GM18517 (cell line): ENCODE data around the gene ACSF3.

ENCODE experiments used
- ATAC-seq: cut with Tn5 transposase; IDR thresholded peaks from one replicate; pipeline ENCODE4 v1.9.1; 2021; ENCODE audit warnings: mild to moderate bottlenecking, moderate library complexity; ENCODE audit not compliant: unreplicated experiment

Gene ACSF3

GRCh38 chr16:89108416-89108815 is 14.8 kb downstream of the ACSF3 start:
- ATAC-seq = no peak

GRCh38 chr16:89110641-89111040 is 17.0 kb downstream of the ACSF3 start:
- no peak for ATAC-seq

DNA sequence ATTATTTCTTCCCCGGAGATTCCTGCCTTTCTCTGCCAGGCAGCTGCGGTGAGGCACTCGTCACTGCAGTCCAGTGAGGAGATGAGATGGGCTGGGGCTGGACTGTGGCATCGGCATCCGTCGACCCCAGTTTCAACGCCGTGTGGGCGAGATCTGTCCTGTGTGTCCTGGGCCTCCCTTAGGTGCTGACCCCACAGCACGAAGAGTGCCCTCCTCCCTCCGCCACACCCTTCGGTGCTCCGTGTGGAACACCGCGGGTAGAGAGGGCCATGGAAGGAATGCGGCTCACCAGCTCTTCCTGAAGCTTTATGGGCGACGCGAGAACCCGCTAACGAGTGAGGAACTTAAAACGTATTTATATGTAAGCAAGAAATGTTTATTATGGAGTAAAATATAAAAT is 17.6 kb downstream of the ACSF3 start:
- ATAC-seq = no peak

DNA sequence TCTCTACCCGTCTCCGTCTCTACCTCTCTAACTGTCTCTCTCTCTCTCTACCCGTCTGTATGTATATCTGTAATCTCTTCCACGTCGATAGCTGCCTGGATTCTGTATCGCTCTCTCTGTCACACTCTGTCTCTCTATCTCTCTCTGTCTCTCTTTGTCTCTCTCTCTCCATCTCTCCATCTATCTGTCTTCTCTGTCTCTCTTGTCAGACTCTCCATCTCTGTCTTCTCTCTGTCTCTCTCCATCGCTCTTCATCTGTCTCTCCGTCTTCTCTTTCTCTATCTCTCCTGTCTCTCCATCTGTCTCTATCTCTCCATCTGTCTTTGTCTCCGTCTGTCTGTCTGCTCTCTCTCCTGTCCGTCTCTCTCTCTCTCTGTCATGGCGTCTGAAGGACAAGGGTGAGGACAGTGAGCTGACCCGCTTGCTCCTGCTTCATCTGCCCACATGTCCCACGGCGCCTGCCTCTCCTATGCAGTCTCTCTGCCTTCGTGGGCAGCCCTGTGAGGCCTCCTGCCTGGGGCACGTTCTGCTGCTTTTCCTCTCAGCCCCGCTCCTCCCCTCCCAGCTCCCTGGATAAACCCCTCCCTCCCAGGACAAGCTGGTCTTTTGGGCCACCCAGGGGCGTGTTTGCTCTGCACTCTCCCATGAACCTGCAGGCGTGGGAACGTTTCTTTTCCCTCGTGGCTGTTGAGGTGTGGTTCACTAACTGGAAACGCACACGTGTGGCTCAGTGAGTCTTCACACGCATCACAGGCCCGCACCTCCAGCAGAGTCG is 18.9 kb downstream of the ACSF3 start:
- ATAC-seq = no peak

- no peak for ATAC-seq
Measured at GRCh38 chr16:89113152-89113547, 19.5 kb downstream of the ACSF3 start.

DNA sequence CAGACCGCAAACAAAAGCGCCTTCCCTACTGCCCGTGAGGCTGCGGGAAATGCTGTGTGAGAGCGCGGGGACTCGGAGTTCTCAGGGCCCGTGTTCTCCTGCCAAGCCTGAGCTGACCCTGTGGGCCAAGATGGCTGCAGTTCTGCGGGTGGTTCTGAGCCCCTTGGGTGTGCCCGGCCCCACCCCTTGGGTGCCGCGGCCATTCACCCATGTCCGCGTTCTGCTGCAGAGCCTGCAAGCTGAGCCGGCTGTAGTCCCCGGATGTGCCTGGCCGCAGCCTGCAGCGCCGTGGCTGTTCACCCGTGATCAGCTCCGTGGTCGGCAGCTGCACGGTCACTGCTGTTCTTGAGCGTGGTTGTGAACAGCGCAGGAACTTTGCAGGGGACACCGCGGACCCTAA is 20.0 kb downstream of the ACSF3 start:
- no peak for ATAC-seq

GRCh38 chr16:89114159-89114981 is 20.7 kb downstream of the ACSF3 start:
- no peak for ATAC-seq

- ATAC-seq = peak; percentile 77
Measured at GRCh38 chr16:89115216-89115861, 21.7 kb downstream of the ACSF3 start.

DNA sequence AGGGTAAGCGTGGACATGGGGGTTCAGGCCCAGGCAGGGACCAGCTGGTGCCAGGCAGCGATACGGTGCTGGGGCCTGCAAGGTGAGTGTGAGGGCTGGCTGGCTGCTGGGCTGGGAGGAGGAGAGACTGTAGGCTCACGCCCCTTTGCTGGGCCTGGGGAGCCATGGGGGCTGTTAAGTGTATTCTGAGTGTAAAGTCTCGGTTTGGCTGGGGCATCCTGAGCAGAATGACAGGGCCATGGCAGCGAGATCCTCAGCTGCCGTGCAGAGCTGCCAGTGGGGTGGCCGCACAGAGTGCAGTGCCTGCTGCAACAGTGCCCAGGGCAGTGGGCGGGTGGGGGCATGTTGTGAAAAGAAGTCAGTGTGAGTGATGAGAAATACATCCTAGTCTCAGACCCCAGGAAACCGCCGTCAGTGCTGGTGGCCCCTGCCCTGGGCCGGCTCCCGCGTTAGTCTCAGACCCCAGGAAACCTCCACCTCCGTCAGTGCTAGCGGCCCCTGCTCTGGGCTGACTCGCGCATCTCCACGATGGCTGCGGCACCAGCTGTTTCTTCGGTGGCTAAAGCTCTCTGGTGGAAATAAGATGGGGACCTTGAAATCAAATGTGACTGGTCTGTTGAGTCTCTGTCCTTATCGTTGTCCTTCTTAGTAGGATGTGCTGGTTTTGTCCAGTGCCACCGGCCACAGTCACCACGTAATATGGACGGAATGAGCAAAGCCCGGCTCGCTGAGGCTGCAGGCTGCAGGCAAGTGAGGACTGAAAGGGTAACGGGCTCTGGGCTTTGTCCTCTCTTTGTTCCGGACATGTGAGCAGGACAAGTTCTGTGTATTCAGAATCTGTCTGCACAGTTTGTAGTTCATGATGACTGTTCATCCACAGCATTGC is 22.9 kb downstream of the ACSF3 start:
- no peak for ATAC-seq

GRCh38 chr16:89117227-89117974 is 23.7 kb downstream of the ACSF3 start:
- no peak for ATAC-seq

- no peak for ATAC-seq
Measured at GRCh38 chr16:89117975-89118289, 24.3 kb downstream of the ACSF3 start.

- ATAC-seq = no peak
Measured at GRCh38 chr16:89118361-89119165, 24.9 kb downstream of the ACSF3 start.

DNA sequence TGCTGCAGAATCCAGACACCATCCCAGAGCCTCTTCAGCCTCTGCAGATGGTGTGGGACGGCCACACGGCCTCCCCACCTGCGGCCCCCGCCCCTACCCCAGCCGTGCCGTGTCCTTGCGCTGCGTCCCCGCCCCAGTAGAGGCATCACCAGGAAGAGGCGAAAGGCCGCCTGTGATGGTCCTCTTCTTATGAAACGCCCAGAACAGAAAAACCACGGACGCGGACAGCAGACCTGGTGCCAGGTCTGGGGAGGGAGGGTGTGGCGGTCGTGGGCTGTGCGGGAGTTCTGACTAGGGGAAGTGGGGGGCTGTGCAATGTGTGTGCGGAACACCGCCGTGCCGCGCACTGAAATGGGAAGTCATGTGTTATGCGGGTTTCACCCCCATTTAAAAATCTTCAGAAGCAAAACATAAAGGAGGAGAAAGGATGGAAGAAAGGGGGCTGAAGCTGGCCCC is 25.5 kb downstream of the ACSF3 start:
- ATAC-seq = no peak

DNA sequence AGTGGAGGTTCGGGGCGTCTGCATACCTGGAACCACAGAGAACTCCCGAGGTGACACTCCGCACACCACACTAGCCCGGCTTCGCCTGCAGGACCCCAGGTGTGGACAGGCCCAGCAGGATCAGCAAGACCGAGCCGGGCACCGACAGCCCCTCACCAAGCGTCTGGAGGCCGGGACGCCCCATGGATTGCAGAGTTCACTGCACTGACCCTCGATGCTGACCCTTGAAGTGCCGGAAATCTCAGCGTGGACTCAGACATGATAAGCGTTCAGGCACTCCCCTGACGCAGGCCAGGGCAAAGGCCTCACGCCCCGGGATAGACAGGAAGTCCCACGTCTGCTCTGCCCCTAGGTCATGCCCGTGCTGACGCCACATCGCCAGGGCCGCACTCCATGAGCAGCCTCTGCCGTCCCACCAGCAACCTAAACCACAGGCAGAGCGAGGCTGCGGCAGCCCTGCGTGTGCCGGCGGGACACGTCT is 26.0 kb downstream of the ACSF3 start:
- no peak for ATAC-seq

DNA sequence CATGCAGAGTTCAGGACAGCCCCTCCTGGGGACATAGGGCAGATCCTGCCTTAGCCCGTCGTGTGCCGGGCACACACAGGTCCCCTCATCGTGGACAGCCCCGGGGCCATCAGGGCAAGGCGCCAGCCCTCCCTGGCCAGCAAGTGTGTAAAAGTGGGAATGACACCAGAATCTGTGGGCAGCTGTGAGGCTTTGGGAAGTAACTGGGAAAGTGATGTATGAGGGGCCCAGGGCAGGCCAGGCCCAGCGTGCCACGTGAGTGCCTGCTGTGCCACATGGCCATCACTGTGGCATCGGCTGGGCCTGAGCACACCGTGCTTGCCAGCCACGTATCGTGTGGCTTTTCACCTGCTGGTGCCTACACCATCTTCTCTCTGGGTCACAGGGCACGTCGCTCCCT is 26.6 kb downstream of the ACSF3 start:
- ATAC-seq = no peak

GRCh38 chr16:89120921-89121351 is 27.3 kb downstream of the ACSF3 start:
- no peak for ATAC-seq

GRCh38 chr16:89121691-89122321 is 28.2 kb downstream of the ACSF3 start:
- no peak for ATAC-seq

GRCh38 chr16:89122322-89122851 is 28.7 kb downstream of the ACSF3 start:
- ATAC-seq = no peak
